Panc1 (cell line): ENCODE data around the gene TRIL. TPM values are rescaled to one million over a fixed set of nuclear protein-coding genes. Genes with fewer than 3 reads are reported as not detected.

Experiments used
- ATAC-seq: fragments of 200-7000 bp; cut with Tn5 transposase; 2 replicates; pipeline ENCODE4 v1.9.1; 2020; ENCODE audit warnings: mild to moderate bottlenecking, moderate library complexity
- BruUV-seq: library from RNA; stranded (reverse); fragments of 400-500 nt; replicated peaks from 2 replicates; lab custom pipeline; 2021; lab: Mats Ljungman, UMichigan
- CTCF ChIA-PET: fragments of 300-600 bp; sonication (Branson Sonifier 250); formaldehyde crosslinking; loops from one replicate; lab custom pipeline; 2022; ENCODE audit warnings: antibody characterized with exemption; lab: Charles Lee
- POLR2A ChIA-PET: fragments of 300-600 bp; sonication (Branson Sonifier 250); formaldehyde crosslinking; loops from one replicate; lab custom pipeline; 2022; ENCODE audit warnings: antibody characterized with exemption; lab: Charles Lee
- DNase-seq: peaks from one replicate; pipeline ENCODE4 v3.0.0-alpha.2; 2010; ENCODE audit warnings: low read depth, low spot score
- H3K27ac ChIP-seq: 2 replicates; pipeline ENCODE4 v1.5.1; 2011; ENCODE audit warnings: mild to moderate bottlenecking, low read length, inconsistent platforms
- H3K27me3 ChIP-seq: fragments of 200-500 bp; sonication (Bioruptor generic); 2 replicates; pipeline ENCODE4 v1.6.0; 2014; ENCODE audit warnings: low read length, inconsistent platforms; ENCODE audit not compliant: control insufficient read depth, insufficient read depth
- H3K36me3 ChIP-seq: fragments of 200-500 bp; sonication (Bioruptor generic); 2 replicates; pipeline ENCODE4 v1.5.1; 2014; ENCODE audit warnings: inconsistent platforms, mild to moderate bottlenecking, low read length, moderate library complexity; ENCODE audit not compliant: control insufficient read depth, insufficient read depth
- H3K4me1 ChIP-seq: 2 replicates; pipeline ENCODE4 v1.5.1; 2011; ENCODE audit warnings: inconsistent platforms, mild to moderate bottlenecking, low read length, moderate library complexity; ENCODE audit not compliant: control insufficient read depth, insufficient read depth
- H3K4me3 ChIP-seq, 2 experiments: 2 replicates each; pipeline ENCODE4 v1.5.1; 2011 to 2012; ENCODE audit warnings: low read depth in 2 of 2, low read length in 2 of 2, mild to moderate bottlenecking in 2 of 2, inconsistent platforms in 1 of 2, moderate library complexity in 1 of 2
- H3K9me3 ChIP-seq: fragments of 200-500 bp; sonication (Bioruptor generic); 2 replicates; pipeline ENCODE4 v1.5.1; 2014; ENCODE audit warnings: low read depth, mild to moderate bottlenecking, inconsistent platforms, low read length, moderate library complexity; ENCODE audit not compliant: control insufficient read depth, insufficient read depth
- CTCF ChIP-seq: fragments of 450-650 bp; IDR thresholded peaks from 2 replicates; pipeline ENCODE4 v1.5.1; 2017; ENCODE audit warnings: mild to moderate bottlenecking
- POLR2AphosphoS5 ChIP-seq: IDR thresholded peaks from 2 replicates; pipeline ENCODE4 v1.6.1; 2012; ENCODE audit warnings: mild to moderate bottlenecking, low read depth, low read length, moderate library complexity
- SIN3A ChIP-seq: IDR thresholded peaks from 2 replicates; pipeline ENCODE4 v1.6.1; 2012; ENCODE audit warnings: low read depth, mild to moderate bottlenecking, low read length, moderate library complexity, borderline replicate concordance; ENCODE audit not compliant: insufficient read depth
- TCF7L2 ChIP-seq: IDR thresholded peaks from 2 replicates; pipeline ENCODE4 v1.6.1; 2011; ENCODE audit warnings: mild to moderate bottlenecking, low read depth, low read length, inconsistent platforms
- in situ Hi-C: cut with HindIII; loops from 2 replicates; pipeline ENCODE4 v1.10.0; 2016; ENCODE audit warnings: low sequenced_read_pairs, low pct_unique_long_range_greater_than_20kb
- intact Hi-C: fragments of 100-400 bp; cut with micrococcal nuclease; formaldehyde crosslinking; loops from one replicate; pipeline ENCODE4 v1.10.0; 2022; ENCODE audit not compliant: unreplicated experiment
- total RNA-seq: library from RNA; stranded (reverse); gene quantifications from one replicate; pipeline ENCODE4 v1.2.1, GENCODE V29; 2021; ENCODE audit not compliant: unreplicated experiment
- TF ChIP-seq, protein P1 (sequence below), 2 experiments: IDR thresholded peaks; 2 replicates each; pipeline ENCODE4 v1.6.1; 2011 to 2012; ENCODE audit warnings: low read depth in 2 of 2, control low read depth in 1 of 2, low read length in 1 of 2, mild to moderate bottlenecking in 1 of 2, moderate library complexity in 1 of 2; ENCODE audit not compliant: insufficient read depth in 1 of 2

Gene TRIL
- total RNA-seq, 1 experiment from 2014 or later = not detected

GRCh38 chr7:28961972-28962371, 3.8 kb upstream of the TRIL start:
- no peaks in the 10 kb centered on the region for H3K36me3 ChIP-seq
- no peaks in the 10 kb centered on the region; the same call in 1 of the 2 replicates for H3K9me3 ChIP-seq
- BruUV-seq = no TSS peak
- ATAC-seq = no peak
- no peak overlapping the region for H3K4me3 ChIP-seq
- POLR2A ChIA-PET = no interaction called here
- CTCF ChIA-PET = interaction anchor here (0.9 kb wide), 1 partner anchor 144 kb away, joined by 3 read pairs; no protein-coding TSS in a partner anchor
- in situ Hi-C loops (no loop called here), intact Hi-C loops (no loop called here)
- H3K4me1 ChIP-seq = no peaks in the 10 kb centered on the region
- no peak for DNase-seq
- no peak overlapping the region for H3K27ac ChIP-seq
- TF ChIP-seq CTCF = no peak
- no peak for TF ChIP-seq SIN3A
- TF ChIP-seq POLR2AphosphoS5 = no peak
- no peak for TF ChIP-seq TCF7L2
- TF ChIP-seq, protein P1, sequence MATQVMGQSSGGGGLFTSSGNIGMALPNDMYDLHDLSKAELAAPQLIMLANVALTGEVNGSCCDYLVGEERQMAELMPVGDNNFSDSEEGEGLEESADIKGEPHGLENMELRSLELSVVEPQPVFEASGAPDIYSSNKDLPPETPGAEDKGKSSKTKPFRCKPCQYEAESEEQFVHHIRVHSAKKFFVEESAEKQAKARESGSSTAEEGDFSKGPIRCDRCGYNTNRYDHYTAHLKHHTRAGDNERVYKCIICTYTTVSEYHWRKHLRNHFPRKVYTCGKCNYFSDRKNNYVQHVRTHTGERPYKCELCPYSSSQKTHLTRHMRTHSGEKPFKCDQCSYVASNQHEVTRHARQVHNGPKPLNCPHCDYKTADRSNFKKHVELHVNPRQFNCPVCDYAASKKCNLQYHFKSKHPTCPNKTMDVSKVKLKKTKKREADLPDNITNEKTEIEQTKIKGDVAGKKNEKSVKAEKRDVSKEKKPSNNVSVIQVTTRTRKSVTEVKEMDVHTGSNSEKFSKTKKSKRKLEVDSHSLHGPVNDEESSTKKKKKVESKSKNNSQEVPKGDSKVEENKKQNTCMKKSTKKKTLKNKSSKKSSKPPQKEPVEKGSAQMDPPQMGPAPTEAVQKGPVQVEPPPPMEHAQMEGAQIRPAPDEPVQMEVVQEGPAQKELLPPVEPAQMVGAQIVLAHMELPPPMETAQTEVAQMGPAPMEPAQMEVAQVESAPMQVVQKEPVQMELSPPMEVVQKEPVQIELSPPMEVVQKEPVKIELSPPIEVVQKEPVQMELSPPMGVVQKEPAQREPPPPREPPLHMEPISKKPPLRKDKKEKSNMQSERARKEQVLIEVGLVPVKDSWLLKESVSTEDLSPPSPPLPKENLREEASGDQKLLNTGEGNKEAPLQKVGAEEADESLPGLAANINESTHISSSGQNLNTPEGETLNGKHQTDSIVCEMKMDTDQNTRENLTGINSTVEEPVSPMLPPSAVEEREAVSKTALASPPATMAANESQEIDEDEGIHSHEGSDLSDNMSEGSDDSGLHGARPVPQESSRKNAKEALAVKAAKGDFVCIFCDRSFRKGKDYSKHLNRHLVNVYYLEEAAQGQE (IDR thresholded peaks at IDR 0.05; ENCODE audit: insufficient read depth in 1 of 2, low read depth in 2 of 2, low read length in 1 of 2) = no peak
- H3K27me3 ChIP-seq = peaks cover 4% of the 10 kb centered on the region

DNA sequence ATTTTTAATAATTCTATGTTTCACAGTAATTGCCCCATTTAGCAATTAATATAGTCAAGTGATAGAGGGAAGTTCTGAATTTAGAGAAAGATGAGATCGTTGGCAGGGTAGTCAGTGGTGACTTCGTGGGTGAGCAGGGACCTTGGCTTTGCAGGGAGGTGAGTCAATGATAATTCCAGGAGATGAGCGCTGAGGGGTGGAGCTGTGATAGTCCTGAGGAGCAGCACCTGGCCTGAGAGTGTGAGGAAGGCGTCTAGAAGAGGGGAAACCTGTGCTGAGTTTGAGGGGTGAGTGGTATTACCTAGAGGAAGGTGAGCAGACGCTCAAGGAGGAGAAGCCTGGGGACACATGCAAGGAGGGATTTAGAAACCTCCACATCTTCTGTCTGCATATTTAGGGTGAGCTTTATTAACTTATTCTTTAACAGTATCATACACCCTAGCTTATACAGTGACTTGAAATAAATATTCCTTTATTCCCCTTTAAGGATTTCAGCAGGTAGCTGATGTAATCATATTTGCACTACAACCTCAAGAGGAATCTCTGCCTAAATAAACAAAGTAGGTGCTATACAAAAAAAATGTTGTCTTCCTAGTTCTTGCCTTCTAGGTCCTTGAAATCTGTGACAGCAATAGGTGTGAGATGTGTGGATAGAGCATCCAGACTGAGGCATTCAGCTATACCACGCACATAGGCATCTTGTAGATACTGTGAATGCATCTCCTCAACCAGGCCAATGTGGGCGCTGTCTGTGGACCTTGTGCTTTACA, 2.1 kb upstream of the TRIL start:
- DNase-seq (no peak), ATAC-seq (no peak)
- Histone ChIP-seq H3K36me3 (no peaks in the 10 kb centered on the region; the same call in 1 of the 2 replicates), H3K4me1 (no peaks in the 10 kb centered on the region; the same call in 1 of the 2 replicates), H3K9me3 (no peaks in the 10 kb centered on the region), H3K4me3 (no peak overlapping the region), H3K27ac (no peak overlapping the region), H3K27me3 (peaks cover 10% of the 10 kb centered on the region)
- no TSS peak for BruUV-seq
- intact Hi-C loops (no loop called here), in situ Hi-C loops (no loop called here)
- TF ChIP-seq, protein P1 (IDR thresholded peaks at IDR 0.05; ENCODE audit: insufficient read depth in 1 of 2, low read depth in 2 of 2, low read length in 1 of 2) = no peak
- TF ChIP-seq CTCF (no peak), POLR2AphosphoS5 (no peak)
- CTCF ChIA-PET = interaction anchor here (1.5 kb wide), 1 partner anchor 33 kb away, joined by 4 read pairs; no protein-coding TSS in a partner anchor
- POLR2A ChIA-PET = no interaction called here
